ENCODE data around the gene FAM114A2.

DNA sequence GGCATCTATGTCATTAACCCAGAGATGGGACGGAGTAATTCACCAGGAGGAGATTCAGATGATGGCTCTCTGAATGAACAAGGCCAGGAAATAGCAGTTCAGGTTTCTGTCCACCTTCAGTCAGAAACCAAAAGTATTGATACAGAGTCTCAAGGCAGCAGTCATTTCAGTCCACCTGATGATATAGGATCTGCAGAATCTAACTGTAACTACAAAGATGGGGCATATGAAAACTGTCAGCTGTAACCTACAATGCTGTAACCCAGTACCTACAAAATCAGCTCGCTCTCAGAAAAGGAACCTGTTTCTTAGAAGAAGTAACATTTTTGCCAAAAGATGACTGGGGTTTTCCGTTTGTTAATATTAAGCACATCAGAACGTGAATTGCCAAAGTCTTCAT lies 14.8 kb upstream of the FAM114A2 start:
- TF ChIP-seq, protein P1, sequence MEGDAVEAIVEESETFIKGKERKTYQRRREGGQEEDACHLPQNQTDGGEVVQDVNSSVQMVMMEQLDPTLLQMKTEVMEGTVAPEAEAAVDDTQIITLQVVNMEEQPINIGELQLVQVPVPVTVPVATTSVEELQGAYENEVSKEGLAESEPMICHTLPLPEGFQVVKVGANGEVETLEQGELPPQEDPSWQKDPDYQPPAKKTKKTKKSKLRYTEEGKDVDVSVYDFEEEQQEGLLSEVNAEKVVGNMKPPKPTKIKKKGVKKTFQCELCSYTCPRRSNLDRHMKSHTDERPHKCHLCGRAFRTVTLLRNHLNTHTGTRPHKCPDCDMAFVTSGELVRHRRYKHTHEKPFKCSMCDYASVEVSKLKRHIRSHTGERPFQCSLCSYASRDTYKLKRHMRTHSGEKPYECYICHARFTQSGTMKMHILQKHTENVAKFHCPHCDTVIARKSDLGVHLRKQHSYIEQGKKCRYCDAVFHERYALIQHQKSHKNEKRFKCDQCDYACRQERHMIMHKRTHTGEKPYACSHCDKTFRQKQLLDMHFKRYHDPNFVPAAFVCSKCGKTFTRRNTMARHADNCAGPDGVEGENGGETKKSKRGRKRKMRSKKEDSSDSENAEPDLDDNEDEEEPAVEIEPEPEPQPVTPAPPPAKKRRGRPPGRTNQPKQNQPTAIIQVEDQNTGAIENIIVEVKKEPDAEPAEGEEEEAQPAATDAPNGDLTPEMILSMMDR (IDR thresholded peaks at IDR 0.05) = no peak
- no peak for TF ChIP-seq POLR2A (IDR thresholded peaks at IDR 0.05)
